HepG2 (cell line): ENCODE measurements around the gene LYRM1. TPM values are rescaled to one million over a fixed set of nuclear protein-coding genes. Genes with fewer than 3 reads are reported as not detected.

Experiments used
- AHDC1 ChIP-seq: sonication (generic); formaldehyde crosslinking; IDR thresholded peaks from 2 replicates; pipeline ENCODE4 v1.5.1; 2020; ENCODE audit warnings: mild to moderate bottlenecking, missing genetic modification reagents, borderline replicate concordance
- EHMT2 ChIP-seq: fragments of 200-600 bp; sonication (generic); IDR thresholded peaks from 2 replicates; pipeline ENCODE4 v1.7.0; 2017; ENCODE audit warnings: antibody characterized with exemption, low read depth, low read length, borderline replicate concordance
- FOXA1 ChIP-seq, 2 experiments: fragments of 450-650 bp in 1 of 2; sonication (generic) in 1 of 2; formaldehyde crosslinking in 1 of 2; IDR thresholded peaks; 2 replicates each; pipeline versions ENCODE4 v1.4.0 to v1.6.1; 2016 to 2020; ENCODE audit warnings: missing genetic modification reagents in 1 of 2
- FOXA3 ChIP-seq: IDR thresholded peaks from 2 replicates; pipeline ENCODE4 v1.6.1; 2016; ENCODE audit warnings: missing genetic modification reagents, missing compliant biosample characterization
- FOXK1 ChIP-seq: sonication (generic); formaldehyde crosslinking; IDR thresholded peaks from 2 replicates; pipeline ENCODE4 v1.4.0; 2020; ENCODE audit warnings: low read depth, missing genetic modification reagents, borderline replicate concordance
- HNF4A ChIP-seq: sonication (generic); formaldehyde crosslinking; IDR thresholded peaks from 2 replicates; pipeline ENCODE4 v1.4.0; 2020; ENCODE audit warnings: missing genetic modification reagents
- HNF4G ChIP-seq, 2 experiments: sonication (generic) in 1 of 2; formaldehyde crosslinking in 1 of 2; IDR thresholded peaks; 2 replicates each; pipeline versions ENCODE4 v1.4.0 to v1.6.1; 2011 to 2020; ENCODE audit warnings: borderline replicate concordance in 2 of 2, low read depth in 2 of 2, mild to moderate bottlenecking in 2 of 2, low read length in 1 of 2, missing genetic modification reagents in 1 of 2, moderate library complexity in 1 of 2
- JUNB ChIP-seq: sonication (generic); formaldehyde crosslinking; IDR thresholded peaks from 2 replicates; pipeline ENCODE4 v1.8.0; 2022; ENCODE audit warnings: missing genetic modification reagents, mild to moderate bottlenecking, borderline replicate concordance
- KDM5A ChIP-seq: fragments of 200-600 bp; sonication (generic); IDR thresholded peaks from 2 replicates; pipeline ENCODE4 v1.7.0; 2018; ENCODE audit warnings: antibody characterized with exemption, mild to moderate bottlenecking, low read length, borderline replicate concordance
- MIXL1 ChIP-seq: IDR thresholded peaks from 2 replicates; pipeline ENCODE4 v1.6.1; 2016
- RBM22 ChIP-seq: fragments of 200-400 bp; formaldehyde crosslinking; optimal IDR thresholded peaks from 2 replicates; pipeline ENCODE3; 2017; ENCODE audit warnings: mild to moderate bottlenecking, low read length, moderate library complexity
- SMC3 ChIP-seq: IDR thresholded peaks from 2 replicates; pipeline ENCODE4 v1.6.1; 2011; ENCODE audit warnings: low read length, improper control_type of control experiment
- SRSF4 ChIP-seq: fragments of 200-400 bp; formaldehyde crosslinking; IDR thresholded peaks from one replicate; pipeline ENCODE4 v1.6.1; 2018; ENCODE audit warnings: mild to moderate bottlenecking, low read depth, low read length, moderate library complexity; ENCODE audit not compliant: poor library complexity, severe bottlenecking
- TEAD3 ChIP-seq: optimal IDR thresholded peaks from 2 replicates; pipeline ENCODE3; 2016; ENCODE audit warnings: borderline replicate concordance
- TFE3 ChIP-seq: IDR thresholded peaks from 2 replicates; pipeline ENCODE4 v1.6.1; 2016
- ZC3H4 ChIP-seq: sonication (generic); formaldehyde crosslinking; IDR thresholded peaks from 2 replicates; pipeline ENCODE4 v1.4.0; 2020; ENCODE audit warnings: missing genetic modification reagents, borderline replicate concordance
- ZMYM3 ChIP-seq: sonication (generic); formaldehyde crosslinking; IDR thresholded peaks from 2 replicates; pipeline ENCODE4 v1.5.1; 2020; ENCODE audit warnings: mild to moderate bottlenecking, missing genetic modification reagents
- ZNF879 ChIP-seq: sonication (generic); formaldehyde crosslinking; IDR thresholded peaks from 2 replicates; pipeline ENCODE4 v1.8.1; 2023; ENCODE audit warnings: missing genetic modification reagents
- polyA plus RNA-seq, 8 experiments: library from polyadenylated mRNA; depleted of rRNA in 3 of 8; stranded (reverse) in 7 of 8; unstranded in 1 of 8; fragments of >200 nt; fragmentation: Illumina TruSeq in 4 of 8; extraction: Trizol in 4 of 8; gene quantifications; 2 replicates each; pipeline versions ENCODE4 v1.2.1 to v1.2.3, GENCODE V29; 2011 to 2016; ENCODE audit warnings: low read depth in 4 of 8, missing spikeins in 1 of 8, mixed read lengths in 1 of 8; ENCODE audit not compliant: insufficient read depth in 1 of 8
- total RNA-seq, 5 experiments: library from RNA; depleted of rRNA; stranded (reverse); fragments of >200 nt; fragmentation: Illumina TruSeq; extraction: Trizol; gene quantifications; 2 replicates each; pipeline ENCODE4 v1.2.3, GENCODE V29; 2016; ENCODE audit warnings: low read depth in 1 of 5
- TF ChIP-seq, protein P1 (sequence below): sonication (generic); formaldehyde crosslinking; conservative IDR thresholded peaks from 2 replicates; pipeline ENCODE4 v1.4.0; 2020; ENCODE audit warnings: mild to moderate bottlenecking, missing genetic modification reagents, moderate library complexity

LYRM1 gene
- total and polyA plus RNA-seq, 2 of the 13 experiments (the other 11 are each of a cell fraction or from before 2014, with no cell fraction given): 59.2 to 82.6 TPM

GRCh38 chr16:20925751-20926150 lies 25.2 kb downstream of the LYRM1 start (continued):
- TF ChIP-seq SRSF4 (no peak), ZNF879 (CRISPR knock-in tag) (no peak), ZMYM3 (CRISPR knock-in tag) (0 out of 2 replicates have a peak, but pooled peaks have one; percentile 7), FOXA1 (IDR thresholded peaks at IDR 0.05) (no peak), FOXA1 (CRISPR knock-in tag; IDR thresholded peaks at IDR 0.05) (0 out of 2 replicates have a peak, but pooled peaks have one; percentile 19), HNF4A (CRISPR knock-in tag) (peak; percentile 74), KDM5A (no peak), SMC3 (peak; percentile 13; the same call in 1 of the 2 replicates), EHMT2 (0 out of 2 replicates have a peak, but pooled peaks have one; percentile 39), ZC3H4 (CRISPR knock-in tag) (no peak), MIXL1 (CRISPR knock-in tag) (0 out of 2 replicates have a peak, but pooled peaks have one; percentile 36), FOXK1 (CRISPR knock-in tag) (0 out of 2 replicates have a peak, but pooled peaks have one; percentile 28), TEAD3 (CRISPR knock-in tag) (peak; percentile 64), JUNB (CRISPR knock-in tag) (no peak), FOXA3 (CRISPR knock-in tag) (peak; percentile 31; the same call in 1 of the 2 replicates), HNF4G (IDR thresholded peaks at IDR 0.05; ENCODE audit: borderline replicate concordance, low read depth, low read length) (peak; percentile 30; the same call in 1 of the 2 replicates), HNF4G (CRISPR knock-in tag; IDR thresholded peaks at IDR 0.05; ENCODE audit: borderline replicate concordance, low read depth) (no peak), TFE3 (CRISPR knock-in tag) (0 out of 2 replicates have a peak, but pooled peaks have one; percentile 19), AHDC1 (CRISPR knock-in tag) (peak; percentile 66; the same call in 1 of the 2 replicates), RBM22 (peak; percentile 51)
- TF ChIP-seq, protein P1, sequence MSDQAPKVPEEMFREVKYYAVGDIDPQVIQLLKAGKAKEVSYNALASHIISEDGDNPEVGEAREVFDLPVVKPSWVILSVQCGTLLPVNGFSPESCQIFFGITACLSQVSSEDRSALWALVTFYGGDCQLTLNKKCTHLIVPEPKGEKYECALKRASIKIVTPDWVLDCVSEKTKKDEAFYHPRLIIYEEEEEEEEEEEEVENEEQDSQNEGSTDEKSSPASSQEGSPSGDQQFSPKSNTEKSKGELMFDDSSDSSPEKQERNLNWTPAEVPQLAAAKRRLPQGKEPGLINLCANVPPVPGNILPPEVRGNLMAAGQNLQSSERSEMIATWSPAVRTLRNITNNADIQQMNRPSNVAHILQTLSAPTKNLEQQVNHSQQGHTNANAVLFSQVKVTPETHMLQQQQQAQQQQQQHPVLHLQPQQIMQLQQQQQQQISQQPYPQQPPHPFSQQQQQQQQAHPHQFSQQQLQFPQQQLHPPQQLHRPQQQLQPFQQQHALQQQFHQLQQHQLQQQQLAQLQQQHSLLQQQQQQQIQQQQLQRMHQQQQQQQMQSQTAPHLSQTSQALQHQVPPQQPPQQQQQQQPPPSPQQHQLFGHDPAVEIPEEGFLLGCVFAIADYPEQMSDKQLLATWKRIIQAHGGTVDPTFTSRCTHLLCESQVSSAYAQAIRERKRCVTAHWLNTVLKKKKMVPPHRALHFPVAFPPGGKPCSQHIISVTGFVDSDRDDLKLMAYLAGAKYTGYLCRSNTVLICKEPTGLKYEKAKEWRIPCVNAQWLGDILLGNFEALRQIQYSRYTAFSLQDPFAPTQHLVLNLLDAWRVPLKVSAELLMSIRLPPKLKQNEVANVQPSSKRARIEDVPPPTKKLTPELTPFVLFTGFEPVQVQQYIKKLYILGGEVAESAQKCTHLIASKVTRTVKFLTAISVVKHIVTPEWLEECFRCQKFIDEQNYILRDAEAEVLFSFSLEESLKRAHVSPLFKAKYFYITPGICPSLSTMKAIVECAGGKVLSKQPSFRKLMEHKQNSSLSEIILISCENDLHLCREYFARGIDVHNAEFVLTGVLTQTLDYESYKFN (CRISPR knock-in tag): peak; percentile 52
